ENCODE results near the gene CELSR1.

DNA sequence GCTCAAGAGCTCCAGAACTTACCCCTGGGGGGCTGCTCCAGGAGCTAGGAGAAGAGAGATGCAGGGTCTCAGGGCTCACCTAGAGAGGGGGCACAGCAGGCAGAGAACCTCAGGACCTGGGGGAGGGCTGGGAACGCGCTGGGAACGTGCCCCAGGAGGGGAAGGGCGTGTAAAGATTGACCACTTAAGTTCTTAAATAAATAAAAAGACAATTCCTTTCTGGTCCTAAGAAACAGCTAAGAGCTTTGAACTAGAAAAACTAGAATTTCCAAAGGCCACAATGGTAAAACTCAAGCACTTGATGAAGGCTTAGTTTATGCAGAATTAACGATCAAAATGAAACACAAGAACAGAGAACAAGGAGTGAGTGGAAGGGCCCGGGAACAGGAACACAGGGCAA lies 89.1 kb downstream of the CELSR1 start:
- TF ChIP-seq, protein P1, sequence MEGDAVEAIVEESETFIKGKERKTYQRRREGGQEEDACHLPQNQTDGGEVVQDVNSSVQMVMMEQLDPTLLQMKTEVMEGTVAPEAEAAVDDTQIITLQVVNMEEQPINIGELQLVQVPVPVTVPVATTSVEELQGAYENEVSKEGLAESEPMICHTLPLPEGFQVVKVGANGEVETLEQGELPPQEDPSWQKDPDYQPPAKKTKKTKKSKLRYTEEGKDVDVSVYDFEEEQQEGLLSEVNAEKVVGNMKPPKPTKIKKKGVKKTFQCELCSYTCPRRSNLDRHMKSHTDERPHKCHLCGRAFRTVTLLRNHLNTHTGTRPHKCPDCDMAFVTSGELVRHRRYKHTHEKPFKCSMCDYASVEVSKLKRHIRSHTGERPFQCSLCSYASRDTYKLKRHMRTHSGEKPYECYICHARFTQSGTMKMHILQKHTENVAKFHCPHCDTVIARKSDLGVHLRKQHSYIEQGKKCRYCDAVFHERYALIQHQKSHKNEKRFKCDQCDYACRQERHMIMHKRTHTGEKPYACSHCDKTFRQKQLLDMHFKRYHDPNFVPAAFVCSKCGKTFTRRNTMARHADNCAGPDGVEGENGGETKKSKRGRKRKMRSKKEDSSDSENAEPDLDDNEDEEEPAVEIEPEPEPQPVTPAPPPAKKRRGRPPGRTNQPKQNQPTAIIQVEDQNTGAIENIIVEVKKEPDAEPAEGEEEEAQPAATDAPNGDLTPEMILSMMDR (IDR thresholded peaks at IDR 0.05 in 2 of 3, conservative IDR thresholded peaks at IDR 0.05 in 1 of 3; ENCODE audit: borderline replicate concordance in 1 of 3, insufficient read depth in 1 of 3, low read depth in 2 of 3, low read length in 2 of 3): no peak
- TF ChIP-seq YY1 (IDR thresholded peaks at IDR 0.05; ENCODE audit: extremely low read depth, insufficient replicate concordance, low read depth, low read length): no peak
- TF ChIP-seq EZH2phosphoT487 (IDR thresholded peaks at IDR 0.05; ENCODE audit: borderline replicate concordance): no peak
- TF ChIP-seq EGR1 (IDR thresholded peaks at IDR 0.05; ENCODE audit: low read depth): no peak
- TF ChIP-seq, protein P2, sequence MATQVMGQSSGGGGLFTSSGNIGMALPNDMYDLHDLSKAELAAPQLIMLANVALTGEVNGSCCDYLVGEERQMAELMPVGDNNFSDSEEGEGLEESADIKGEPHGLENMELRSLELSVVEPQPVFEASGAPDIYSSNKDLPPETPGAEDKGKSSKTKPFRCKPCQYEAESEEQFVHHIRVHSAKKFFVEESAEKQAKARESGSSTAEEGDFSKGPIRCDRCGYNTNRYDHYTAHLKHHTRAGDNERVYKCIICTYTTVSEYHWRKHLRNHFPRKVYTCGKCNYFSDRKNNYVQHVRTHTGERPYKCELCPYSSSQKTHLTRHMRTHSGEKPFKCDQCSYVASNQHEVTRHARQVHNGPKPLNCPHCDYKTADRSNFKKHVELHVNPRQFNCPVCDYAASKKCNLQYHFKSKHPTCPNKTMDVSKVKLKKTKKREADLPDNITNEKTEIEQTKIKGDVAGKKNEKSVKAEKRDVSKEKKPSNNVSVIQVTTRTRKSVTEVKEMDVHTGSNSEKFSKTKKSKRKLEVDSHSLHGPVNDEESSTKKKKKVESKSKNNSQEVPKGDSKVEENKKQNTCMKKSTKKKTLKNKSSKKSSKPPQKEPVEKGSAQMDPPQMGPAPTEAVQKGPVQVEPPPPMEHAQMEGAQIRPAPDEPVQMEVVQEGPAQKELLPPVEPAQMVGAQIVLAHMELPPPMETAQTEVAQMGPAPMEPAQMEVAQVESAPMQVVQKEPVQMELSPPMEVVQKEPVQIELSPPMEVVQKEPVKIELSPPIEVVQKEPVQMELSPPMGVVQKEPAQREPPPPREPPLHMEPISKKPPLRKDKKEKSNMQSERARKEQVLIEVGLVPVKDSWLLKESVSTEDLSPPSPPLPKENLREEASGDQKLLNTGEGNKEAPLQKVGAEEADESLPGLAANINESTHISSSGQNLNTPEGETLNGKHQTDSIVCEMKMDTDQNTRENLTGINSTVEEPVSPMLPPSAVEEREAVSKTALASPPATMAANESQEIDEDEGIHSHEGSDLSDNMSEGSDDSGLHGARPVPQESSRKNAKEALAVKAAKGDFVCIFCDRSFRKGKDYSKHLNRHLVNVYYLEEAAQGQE (IDR thresholded peaks at IDR 0.05; ENCODE audit: low read depth): no peak
